Upper lobe of left lung (tissue), 4 donors: Measurements from ENCODE around the gene SEPTIN1.

Experiments used
- EP300 ChIP-seq, 4 donors: sonication (generic); formaldehyde crosslinking; IDR thresholded peaks; one replicate each; pipeline ENCODE4 v1.5.1; 2017; ENCODE audit warnings: antibody characterized with exemption in 4 of 4, control low read depth in 2 of 4
- POLR2A ChIP-seq, 4 donors: fragments of 450-650 bp; IDR thresholded peaks; one replicate each; pipeline ENCODE4 v1.5.1; 2016 to 2017; ENCODE audit warnings: antibody characterized with exemption in 4 of 4, mild to moderate bottlenecking in 2 of 4
- POLR2AphosphoS5 ChIP-seq, 2 donors: sonication (generic); formaldehyde crosslinking; IDR thresholded peaks; one replicate each; pipeline ENCODE4 v1.5.1; 2017; ENCODE audit warnings: antibody characterized with exemption in 2 of 2
- TF ChIP-seq, protein P1 (sequence below), 6 experiments: fragments of 450-650 bp in 4 of 6; fragments of 200-600 bp in 2 of 6; sonication (generic) in 2 of 6; IDR thresholded peaks; one replicate each; pipeline ENCODE4 v1.5.1; 2016 to 2019; ENCODE audit warnings: antibody characterized with exemption in 6 of 6

DNA sequence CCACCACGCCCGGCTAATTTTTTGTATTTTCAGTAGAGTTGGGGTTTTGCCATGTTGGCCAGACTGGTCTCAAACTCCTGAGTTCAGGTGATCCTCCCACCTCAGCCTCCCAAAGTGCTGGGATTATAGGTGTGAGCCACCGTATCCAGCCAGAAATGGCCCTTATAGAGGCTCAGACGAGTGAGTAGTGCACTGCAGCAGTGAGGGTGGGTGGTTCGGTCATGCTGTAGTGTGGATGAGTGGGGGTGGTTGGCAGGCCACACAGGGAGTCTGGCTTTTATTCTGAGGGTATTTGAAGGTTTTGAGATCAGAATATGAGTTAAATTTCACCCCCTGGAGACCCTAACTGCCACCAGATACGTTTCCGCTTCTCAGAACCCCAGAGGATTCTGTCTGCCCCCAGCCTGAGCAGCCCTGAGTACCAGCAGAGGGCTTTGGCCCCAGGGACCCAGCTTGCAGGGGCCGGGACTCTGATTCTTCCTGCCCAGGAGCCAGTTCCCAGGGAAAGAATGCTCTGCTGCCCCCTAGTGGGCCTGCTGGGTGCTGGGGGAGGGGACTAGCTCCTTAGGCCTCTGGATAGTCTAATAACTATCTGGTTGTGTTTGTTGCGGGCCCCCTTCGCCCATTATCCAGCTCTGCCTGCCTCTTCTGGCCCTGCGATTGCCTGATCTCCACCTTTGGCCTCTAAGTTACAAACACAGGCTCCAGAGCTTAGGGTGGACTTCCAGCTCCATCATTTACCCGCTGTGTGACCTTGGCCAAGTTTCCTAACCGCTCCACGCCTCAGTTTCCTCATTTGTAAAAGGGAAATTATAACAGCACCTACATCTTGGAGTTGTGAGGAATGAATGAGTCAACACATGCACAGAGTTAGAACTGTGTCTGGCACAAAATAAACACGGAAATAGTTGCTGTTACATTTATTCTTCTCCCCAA lies 27.0 kb upstream of the SEPTIN1 start:
- TF ChIP-seq, protein P1, sequence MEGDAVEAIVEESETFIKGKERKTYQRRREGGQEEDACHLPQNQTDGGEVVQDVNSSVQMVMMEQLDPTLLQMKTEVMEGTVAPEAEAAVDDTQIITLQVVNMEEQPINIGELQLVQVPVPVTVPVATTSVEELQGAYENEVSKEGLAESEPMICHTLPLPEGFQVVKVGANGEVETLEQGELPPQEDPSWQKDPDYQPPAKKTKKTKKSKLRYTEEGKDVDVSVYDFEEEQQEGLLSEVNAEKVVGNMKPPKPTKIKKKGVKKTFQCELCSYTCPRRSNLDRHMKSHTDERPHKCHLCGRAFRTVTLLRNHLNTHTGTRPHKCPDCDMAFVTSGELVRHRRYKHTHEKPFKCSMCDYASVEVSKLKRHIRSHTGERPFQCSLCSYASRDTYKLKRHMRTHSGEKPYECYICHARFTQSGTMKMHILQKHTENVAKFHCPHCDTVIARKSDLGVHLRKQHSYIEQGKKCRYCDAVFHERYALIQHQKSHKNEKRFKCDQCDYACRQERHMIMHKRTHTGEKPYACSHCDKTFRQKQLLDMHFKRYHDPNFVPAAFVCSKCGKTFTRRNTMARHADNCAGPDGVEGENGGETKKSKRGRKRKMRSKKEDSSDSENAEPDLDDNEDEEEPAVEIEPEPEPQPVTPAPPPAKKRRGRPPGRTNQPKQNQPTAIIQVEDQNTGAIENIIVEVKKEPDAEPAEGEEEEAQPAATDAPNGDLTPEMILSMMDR (IDR thresholded peaks at IDR 0.05) = peak; percentile 86 to 96 (median 91)
- no peak for TF ChIP-seq POLR2A (IDR thresholded peaks at IDR 0.05)
- TF ChIP-seq EP300 (IDR thresholded peaks at IDR 0.05) = no peak
- TF ChIP-seq POLR2AphosphoS5 (IDR thresholded peaks at IDR 0.05) = no peak
